ENCODE results near the gene ZDHHC17.

GRCh38 chr12:76860256-76860655 is 96.3 kb downstream of the ZDHHC17 start:
- no peak for TF ChIP-seq CTCF (IDR thresholded peaks at IDR 0.05; ENCODE audit: low read length)
- no peak for TF ChIP-seq EZH2 (IDR thresholded peaks at IDR 0.05; ENCODE audit: borderline replicate concordance, low read length)
